NCI-H748 treated with DMSO at 0.1 percent for 48 hours (cell line): ENCODE measurements around the gene WDR44.
"Not testable (repeated sequence)": the region's sequence is repeated elsewhere in the genome, so short reads cannot be mapped to it uniquely, and the experiment has no call there.

ENCODE experiments used
- DNase-seq: peaks from one replicate; lab custom pipeline; 2025; lab: John Stamatoyannopoulos, UW

WDR44 gene

GRCh38 chrX:118345464-118346257 is at the start of gene WDR44:
Gene WDR44 (plus strand): TSS chrX:118346106. CDS start chrX:118346504, 398 bp downstream.
- peak; percentile 90 for DNase-seq

GRCh38 chrX:118305827-118306226 is 40.1 kb upstream of the WDR44 start:
- DNase-seq: not testable (repeated sequence)

- no peak for DNase-seq
These were observed 30.4 kb upstream of the WDR44 start for GRCh38 chrX:118315529-118315928.

GRCh38 chrX:118324588-118324987 is 21.3 kb upstream of the WDR44 start:
- DNase-seq: no peak

- no peak for DNase-seq
These were observed 20.5 kb upstream of the WDR44 start for GRCh38 chrX:118325453-118325852.

- DNase-seq: no peak
These were observed 16.7 kb upstream of the WDR44 start for GRCh38 chrX:118329175-118329574.

GRCh38 chrX:118337687-118338086 is 8.2 kb upstream of the WDR44 start:
- DNase-seq: no peak

GRCh38 chrX:118338930-118339329 is 7.0 kb upstream of the WDR44 start:
- DNase-seq: no peak

GRCh38 chrX:118345045-118345463 is 852 bp upstream of the WDR44 start:
- no peak for DNase-seq

GRCh38 chrX:118346258-118347094 is 570 bp downstream of the WDR44 start:
- DNase-seq: peak; percentile 62

GRCh38 chrX:118347131-118347530 is 1.2 kb downstream of the WDR44 start:
- DNase-seq: peak; percentile 45

- no peak for DNase-seq
These were observed 1.8 kb downstream of the WDR44 start for GRCh38 chrX:118347736-118348135.

GRCh38 chrX:118348186-118348810 is 2.4 kb downstream of the WDR44 start:
- DNase-seq: no peak

GRCh38 chrX:118349188-118349587 is 3.3 kb downstream of the WDR44 start:
- no peak for DNase-seq

- no peak for DNase-seq
These were observed 4.3 kb downstream of the WDR44 start for GRCh38 chrX:118350221-118350620.

- no peak for DNase-seq
These were observed 4.8 kb downstream of the WDR44 start for GRCh38 chrX:118350706-118351105.

GRCh38 chrX:118352566-118352965 is 6.7 kb downstream of the WDR44 start:
- no peak for DNase-seq

- DNase-seq: no peak
These were observed 7.4 kb downstream of the WDR44 start for GRCh38 chrX:118353081-118353850.

GRCh38 chrX:118355225-118355920 is 9.5 kb downstream of the WDR44 start:
- DNase-seq: no peak

- DNase-seq: no peak
These were observed 10.3 kb downstream of the WDR44 start for GRCh38 chrX:118356154-118356701.
